GM06990 (cell line): ENCODE measurements around the gene STARD13.

Source experiments
- DNase-seq: peaks from one replicate; pipeline ENCODE4 v3.0.0-alpha.2; 2011; ENCODE audit not compliant: insufficient read length; ENCODE audit errors: extremely low read depth
- H3K27me3 ChIP-seq: replicated peaks from 2 replicates; pipeline ENCODE4 v1.6.0; 2011; ENCODE audit warnings: low read length; ENCODE audit not compliant: control insufficient read depth, insufficient read depth
- H3K36me3 ChIP-seq: 2 replicates; pipeline ENCODE4 v1.5.1; 2011; ENCODE audit warnings: low read length; ENCODE audit not compliant: control insufficient read depth, insufficient read depth
- H3K4me3 ChIP-seq: replicated peaks from 2 replicates; pipeline ENCODE4 v1.5.1; 2011; ENCODE audit warnings: low read depth, mild to moderate bottlenecking, control low read depth, low read length
- TF ChIP-seq, protein P1 (sequence below): IDR thresholded peaks from 2 replicates; pipeline ENCODE4 v1.5.1; 2011; ENCODE audit warnings: low read length, control low read depth, mild to moderate bottlenecking, inconsistent platforms; ENCODE audit not compliant: insufficient read depth, poor library complexity, severe bottlenecking

The STARD13 gene

DNA sequence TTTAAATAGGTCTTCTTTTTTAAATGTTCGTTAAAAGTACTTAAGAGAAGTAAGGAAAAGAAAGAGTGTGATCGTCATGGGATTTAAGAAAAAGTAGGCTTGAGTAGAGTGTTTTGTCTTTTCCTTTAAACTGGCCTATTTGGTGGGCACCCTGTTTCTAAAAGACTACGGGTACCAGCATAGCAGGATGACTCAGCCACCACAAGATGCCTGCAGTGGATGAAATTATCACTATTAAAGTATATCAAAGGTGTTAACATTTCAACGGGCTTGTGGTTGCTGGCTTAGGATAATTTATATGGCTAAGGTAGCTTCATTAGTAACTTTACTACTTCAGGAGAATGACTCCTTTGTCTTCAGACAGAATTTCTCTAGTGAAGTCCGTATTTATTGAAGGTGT lies 112.6 kb downstream of the STARD13 start:
- TF ChIP-seq, protein P1, sequence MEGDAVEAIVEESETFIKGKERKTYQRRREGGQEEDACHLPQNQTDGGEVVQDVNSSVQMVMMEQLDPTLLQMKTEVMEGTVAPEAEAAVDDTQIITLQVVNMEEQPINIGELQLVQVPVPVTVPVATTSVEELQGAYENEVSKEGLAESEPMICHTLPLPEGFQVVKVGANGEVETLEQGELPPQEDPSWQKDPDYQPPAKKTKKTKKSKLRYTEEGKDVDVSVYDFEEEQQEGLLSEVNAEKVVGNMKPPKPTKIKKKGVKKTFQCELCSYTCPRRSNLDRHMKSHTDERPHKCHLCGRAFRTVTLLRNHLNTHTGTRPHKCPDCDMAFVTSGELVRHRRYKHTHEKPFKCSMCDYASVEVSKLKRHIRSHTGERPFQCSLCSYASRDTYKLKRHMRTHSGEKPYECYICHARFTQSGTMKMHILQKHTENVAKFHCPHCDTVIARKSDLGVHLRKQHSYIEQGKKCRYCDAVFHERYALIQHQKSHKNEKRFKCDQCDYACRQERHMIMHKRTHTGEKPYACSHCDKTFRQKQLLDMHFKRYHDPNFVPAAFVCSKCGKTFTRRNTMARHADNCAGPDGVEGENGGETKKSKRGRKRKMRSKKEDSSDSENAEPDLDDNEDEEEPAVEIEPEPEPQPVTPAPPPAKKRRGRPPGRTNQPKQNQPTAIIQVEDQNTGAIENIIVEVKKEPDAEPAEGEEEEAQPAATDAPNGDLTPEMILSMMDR: no peak

DNA sequence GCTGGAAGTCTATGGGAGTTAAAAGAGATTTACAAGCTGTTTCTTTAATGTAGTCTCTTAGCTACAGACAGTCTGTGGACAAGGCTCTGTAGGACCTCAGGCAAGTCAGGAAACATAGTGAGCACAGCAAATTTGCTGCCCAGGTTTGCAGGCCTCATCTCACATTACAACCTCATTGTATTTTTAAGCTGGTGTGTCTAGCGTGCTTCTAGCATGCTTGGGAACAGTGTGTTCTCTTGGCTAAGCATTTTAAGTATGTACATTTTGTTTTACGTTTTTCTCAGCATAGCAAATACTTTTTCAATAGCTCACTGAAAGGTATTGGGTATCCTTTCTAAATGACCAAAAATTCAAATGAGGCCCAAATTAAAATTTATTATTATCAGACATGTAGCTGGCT lies 113.2 kb downstream of the STARD13 start:
- H3K36me3 ChIP-seq: no peaks in the 10 kb centered on the region; the same call in 1 of the 2 replicates
- TF ChIP-seq, protein P1: no peak
- no peak overlapping the region for H3K4me3 ChIP-seq
- H3K27me3 ChIP-seq: no peaks in the 10 kb centered on the region
- DNase-seq: no peak

More for the DNA sequence above, 112.6 kb downstream of the STARD13 start:
- H3K36me3 ChIP-seq: no peaks in the 10 kb centered on the region; the same call in 1 of the 2 replicates
- DNase-seq: no peak
- H3K27me3 ChIP-seq: no peaks in the 10 kb centered on the region
- no peak overlapping the region for H3K4me3 ChIP-seq

DNA sequence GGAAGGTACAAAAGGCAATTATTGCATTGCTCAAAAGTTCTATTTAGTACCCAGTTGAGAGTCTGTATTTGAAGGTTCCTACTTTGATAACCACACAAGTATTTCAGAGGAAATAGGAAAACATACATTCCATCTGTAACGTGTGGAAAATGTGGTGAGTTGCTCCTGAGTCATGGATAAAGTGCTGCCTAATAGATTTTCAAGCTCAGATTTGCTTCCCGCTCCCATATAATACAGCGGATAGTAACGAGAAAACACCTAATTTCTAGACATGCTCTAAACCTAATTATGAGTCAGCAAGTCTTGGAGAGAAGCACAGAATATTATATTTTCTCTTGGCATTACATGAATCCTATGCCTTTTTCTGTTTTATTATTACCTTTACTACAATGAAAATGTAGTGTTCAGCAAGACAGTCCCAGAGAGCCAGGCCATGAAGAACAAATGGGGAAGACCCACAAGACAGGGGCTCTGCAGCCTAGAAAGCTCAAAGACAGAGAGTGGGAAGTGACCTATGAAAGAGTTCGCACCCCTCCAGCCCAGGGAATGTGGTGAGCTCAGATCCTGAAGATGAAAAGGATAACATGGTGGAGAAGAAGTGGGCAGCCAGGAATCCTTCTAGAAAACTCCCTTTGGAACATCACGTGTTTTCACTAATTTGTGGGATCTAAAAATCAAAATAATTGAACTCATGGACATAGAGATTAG lies 116.1 kb downstream of the STARD13 start:
- TF ChIP-seq, protein P1: no peak
- no peak overlapping the region for H3K4me3 ChIP-seq
- H3K27me3 ChIP-seq: no peaks in the 10 kb centered on the region
- H3K36me3 ChIP-seq: peaks cover 3% of the 10 kb centered on the region
- no peak for DNase-seq

DNA sequence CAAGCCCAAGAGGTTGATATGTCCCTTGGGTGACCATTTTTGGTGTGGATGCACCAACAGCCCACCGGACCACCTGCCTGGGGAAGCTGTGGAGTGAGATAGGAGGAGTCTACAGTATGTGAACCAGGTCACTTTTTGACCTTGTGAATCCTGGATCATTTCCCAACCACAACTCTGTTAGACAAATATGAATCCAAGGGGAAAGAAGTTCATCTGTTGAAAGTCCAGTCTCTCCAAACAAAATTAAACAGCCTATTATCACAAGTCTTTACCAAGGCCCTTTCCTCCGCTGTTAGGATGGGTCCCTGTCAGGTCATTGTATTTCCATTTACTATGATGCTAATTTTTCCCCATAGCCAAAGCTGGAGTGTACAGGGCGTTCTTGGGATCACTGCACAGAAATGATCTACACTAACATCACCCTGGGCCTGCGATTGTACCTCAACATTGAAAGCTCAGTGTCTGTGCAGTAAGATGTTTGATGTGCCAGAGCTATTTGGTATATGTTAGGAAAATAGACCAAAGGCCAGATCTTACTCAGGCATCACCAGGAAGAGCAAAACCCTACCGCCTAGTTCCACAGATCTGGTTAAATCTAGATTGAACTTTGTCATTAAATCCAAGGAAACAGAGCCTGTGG lies 117.1 kb downstream of the STARD13 start:
- no peak for DNase-seq
- TF ChIP-seq, protein P1: no peak
- Histone ChIP-seq H3K36me3 (peaks cover 3% of the 10 kb centered on the region), H3K27me3 (no peaks in the 10 kb centered on the region), H3K4me3 (no peak overlapping the region)

DNA sequence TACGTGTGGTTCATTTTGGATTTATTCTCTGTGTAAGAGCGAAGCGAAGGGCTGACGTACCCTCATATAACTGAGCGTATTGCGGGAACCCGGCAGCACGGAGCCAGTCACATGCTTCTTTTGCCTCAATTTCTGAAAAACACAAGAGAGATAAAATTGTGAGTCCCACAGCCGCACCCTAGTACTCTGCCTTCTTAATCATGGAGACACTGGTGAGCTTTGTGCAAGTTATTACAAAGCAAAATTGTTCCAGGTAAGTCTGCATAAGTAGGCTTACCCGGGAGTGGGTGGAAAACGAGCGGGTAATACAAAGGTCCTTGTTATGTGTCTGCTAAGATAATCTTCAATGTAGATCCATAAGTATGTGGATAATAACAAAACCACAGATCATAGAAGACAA lies 118.1 kb downstream of the STARD13 start:
- no peak overlapping the region for H3K4me3 ChIP-seq
- TF ChIP-seq, protein P1: no peak
- no peak for DNase-seq

More for the DNA sequence above, 118.1 kb downstream of the STARD13 start:
- H3K36me3 ChIP-seq: peaks cover 3% of the 10 kb centered on the region
- no peaks in the 10 kb centered on the region for H3K27me3 ChIP-seq
